HG02642 (cell line): ENCODE data around the gene MAU2.
"Not testable (repeated sequence)": the region's sequence is repeated elsewhere in the genome, so short reads cannot be mapped to it uniquely, and the experiment has no call there.

ENCODE experiments used
- ATAC-seq: cut with Tn5 transposase; IDR thresholded peaks from one replicate; pipeline ENCODE4 v1.9.1; 2021; ENCODE audit warnings: mild to moderate bottlenecking; ENCODE audit not compliant: unreplicated experiment, poor library complexity

Gene MAU2

DNA sequence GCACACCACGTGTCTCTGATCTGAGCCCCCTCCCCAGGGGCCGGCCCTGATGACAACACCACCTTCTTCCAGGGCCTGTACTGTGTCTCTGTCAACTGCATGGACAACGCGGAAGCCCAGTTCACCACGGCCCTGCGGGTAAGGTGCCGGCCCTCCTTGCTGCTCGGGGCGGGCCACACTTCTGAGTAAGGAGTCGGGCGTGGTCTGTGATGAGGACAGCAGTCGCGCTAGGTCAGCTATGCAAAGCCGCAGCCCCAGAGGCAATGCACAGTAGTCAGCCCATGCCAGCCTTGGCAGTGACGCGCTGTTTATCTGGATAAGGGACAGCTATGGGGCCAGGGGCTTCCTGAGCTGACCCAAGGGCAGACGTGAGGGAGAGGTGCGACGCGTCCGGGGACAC is 24.6 kb downstream of the MAU2 start:
- ATAC-seq: no peak

DNA sequence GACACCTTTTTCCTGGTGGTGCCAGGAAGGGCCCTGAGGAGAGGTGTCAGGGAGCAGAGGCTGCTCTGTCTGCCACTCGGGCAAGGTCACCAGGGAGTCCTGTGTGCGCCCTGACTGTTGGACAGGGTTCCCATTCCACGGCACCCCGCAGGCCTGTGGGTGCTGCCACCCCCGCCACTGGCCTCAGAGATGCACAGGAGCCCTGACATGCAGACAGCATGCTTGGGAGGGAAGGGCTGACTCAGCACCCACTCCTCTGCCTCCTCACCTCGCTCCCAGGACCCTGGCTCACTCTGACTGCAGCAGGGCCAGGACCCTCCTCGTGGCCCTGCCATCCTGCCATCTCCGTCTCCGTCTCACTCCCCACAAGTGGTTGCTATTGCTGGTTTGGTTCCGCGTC is 25.3 kb downstream of the MAU2 start:
- no peak for ATAC-seq

DNA sequence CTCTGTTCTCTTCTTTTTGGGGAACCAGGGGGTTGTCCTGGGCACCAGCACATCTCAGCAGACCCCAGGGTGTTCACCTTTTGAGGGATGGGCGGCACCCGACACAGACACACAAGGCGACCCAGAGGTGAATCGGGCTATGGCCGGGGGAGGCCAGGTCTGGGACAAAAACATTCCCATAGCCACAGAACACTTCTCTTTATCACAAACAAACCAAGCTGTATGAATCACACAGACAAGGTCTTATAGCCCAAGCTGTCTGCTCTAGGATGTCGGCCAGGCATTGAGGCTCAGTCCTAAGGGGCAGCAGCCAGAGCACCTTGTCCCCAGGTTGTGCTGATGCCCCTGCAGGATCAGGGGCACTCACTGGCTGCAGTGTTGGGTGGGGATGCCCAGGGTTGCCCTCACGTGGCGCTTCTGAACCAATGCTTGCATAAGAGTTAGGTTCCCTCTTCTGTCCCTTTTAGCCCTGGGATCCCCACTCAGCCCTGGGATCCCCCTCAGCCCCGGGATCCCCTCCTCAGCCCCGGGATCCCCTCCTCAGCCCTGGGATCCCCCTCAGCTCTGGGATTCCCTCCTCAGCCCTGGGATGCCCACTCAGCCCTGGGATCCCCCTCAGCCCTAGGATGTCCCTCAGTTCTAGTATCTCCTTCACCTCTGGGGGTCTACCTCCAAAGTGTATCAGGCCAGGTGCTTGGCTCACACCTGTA is 26.9 kb downstream of the MAU2 start:
- no peak for ATAC-seq

DNA sequence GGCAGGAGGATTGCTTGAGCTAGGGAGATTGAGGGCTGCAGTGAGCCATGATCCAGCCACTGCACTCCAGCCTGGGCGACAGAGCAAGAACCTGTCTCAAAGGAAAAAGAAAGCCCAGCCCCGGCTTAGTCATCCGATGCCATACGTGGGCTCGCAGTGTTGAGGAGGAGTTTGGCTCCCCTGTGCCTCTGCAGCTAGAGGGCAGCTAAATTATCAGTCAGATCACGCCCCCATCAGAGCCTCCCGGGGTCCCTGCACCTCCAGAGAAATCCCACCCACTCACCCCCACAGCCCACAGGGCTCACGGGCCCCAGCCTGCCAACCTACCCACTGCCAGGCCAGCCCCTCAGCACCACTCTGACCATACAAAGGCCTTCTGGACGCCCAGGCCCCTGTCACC is 27.6 kb downstream of the MAU2 start:
- no peak for ATAC-seq

DNA sequence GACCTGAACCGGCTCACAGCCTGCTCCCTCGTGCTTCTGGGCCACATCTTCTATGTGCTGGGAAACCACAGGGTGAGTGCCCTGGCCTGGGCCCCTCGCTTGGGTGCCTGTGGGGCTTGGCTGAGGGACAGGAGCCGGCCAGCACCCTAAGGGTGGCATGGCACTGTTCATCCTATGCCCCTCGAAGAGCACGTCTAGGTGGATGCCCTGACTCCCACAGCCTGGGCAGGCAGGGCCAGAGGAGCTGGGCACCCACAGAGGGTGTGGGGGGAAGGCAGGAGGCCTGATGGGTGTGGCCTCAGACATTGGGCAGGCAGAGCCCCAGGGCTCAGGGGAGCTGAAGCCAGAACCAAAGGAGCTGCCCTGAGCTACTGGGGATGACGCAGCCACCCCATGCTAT is 28.7 kb downstream of the MAU2 start:
- ATAC-seq: no peak

DNA sequence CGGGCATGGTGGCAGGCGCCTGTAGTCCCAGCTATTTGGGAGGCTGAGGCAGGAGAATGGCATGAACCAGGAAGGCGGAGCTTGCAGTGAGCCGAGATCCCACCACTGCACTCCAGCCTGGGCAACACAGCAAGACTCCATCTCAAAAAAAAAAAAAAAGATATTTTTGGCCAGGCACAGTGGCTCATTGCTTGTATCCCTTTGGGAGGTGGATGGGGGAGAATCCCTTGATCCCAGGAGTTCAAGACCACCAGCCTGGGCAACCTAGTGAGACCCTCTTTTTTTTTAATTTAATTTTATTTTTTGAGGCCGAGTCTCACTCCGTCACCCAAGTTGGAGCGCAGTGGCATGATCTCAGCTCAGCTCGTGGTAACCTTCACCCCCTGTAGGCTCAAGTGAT is 30.1 kb downstream of the MAU2 start:
- ATAC-seq: not testable (repeated sequence)

DNA sequence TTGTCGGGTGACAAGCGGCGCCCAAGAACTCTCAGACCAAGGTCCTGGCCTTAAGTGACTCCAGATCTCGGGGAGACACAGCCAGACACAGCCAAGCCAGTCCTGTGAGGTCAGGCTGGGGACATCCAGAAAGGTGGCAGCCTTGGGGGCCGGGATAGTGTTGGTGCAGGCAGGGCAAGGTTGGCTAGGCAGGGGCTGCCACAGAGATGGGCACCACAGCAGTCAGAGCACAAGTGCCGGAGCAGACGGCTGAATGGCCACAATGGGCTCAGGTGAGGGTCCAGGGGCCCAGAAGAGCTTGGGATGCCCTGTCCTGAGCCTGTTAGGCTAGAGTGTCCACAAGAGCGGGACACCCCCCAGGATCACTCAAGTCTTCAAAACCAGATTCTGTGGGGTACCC is 32.2 kb downstream of the MAU2 start:
- ATAC-seq: no peak

DNA sequence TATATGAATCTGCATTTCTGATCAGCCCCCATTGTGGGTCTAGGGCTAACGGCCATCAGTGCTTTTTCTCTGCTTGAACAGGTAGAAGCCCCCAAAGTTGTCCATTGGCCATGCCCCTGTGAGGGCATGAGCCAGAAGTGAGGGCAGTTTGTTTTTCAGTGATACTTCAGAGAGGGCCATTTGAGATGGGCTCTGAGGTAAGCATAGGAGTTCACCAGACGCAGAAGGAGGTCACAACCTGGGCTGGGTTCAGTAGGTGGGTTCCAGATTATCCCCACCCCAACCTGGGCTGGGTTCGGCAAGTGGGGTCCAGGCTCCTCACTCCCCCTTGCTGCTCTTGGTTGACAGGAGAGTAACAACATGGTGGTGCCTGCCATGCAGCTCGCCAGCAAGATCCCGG is 33.4 kb downstream of the MAU2 start:
- no peak for ATAC-seq

DNA sequence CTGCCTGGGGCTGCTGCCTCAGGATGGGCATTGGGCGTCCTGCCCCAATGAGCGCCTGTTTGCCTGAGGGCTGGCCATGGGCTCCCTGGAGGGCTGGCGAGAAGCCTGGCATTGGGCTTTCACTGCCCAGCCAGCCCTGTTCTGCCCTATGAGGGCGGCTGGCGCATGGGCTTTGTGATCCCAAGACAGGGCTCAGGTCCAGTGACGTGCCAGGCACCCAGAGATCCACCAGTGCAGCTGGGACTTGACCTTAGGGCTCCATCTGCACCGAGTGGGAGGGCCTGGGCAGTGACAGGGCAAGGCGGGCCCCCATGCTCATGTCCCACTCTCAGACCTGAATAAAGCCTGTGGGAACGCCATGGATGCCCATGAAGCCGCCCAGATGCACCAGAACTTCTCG is 34.3 kb downstream of the MAU2 start:
- no peak for ATAC-seq

DNA sequence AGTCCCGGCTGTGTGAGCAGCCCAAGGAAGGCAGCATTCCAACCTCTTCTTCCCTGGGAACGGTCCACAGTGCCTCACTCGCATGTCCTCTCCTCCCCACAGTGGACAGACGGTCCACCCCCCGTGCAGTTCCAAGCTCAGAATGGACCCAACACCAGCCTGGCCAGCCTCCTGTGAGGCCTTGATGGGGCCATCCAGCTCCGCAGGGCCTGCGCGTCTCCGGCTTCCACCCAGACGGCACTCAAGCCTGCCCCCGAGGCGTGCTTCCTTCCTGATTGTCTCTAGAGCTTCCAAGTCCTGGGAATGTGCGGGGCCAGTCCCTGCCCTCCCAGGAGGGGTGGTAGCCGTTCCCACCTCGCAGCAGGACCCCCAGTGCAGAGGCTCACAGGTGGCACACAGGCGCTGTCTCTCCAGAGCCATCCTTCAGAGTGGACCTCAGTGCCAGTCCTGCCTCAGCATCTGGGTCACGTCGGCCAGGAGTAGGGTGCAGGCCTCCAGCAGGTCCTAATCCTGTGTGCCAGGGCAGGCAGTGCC is 35.0 kb downstream of the MAU2 start:
- no peak for ATAC-seq

DNA sequence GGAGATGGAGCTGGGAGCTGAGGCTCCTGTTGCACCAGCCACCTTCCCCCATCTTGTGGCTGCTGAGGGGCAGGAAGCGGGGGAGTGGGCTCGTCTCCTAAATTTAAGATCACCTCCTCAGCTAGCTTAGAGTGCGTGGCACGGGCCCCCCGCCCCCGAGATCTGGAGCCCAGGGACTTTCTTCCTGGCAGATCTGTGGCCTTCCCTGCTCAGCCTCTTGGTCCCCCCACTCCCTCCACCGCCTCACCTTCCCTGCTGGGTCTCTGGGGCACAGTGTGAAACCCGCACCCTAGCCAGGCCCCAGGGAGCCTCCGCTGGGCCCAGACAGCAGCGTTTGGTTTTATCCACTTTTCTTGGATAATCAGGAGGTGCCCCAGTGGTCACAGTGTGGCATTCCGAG is 35.9 kb downstream of the MAU2 start:
- no peak for ATAC-seq

DNA sequence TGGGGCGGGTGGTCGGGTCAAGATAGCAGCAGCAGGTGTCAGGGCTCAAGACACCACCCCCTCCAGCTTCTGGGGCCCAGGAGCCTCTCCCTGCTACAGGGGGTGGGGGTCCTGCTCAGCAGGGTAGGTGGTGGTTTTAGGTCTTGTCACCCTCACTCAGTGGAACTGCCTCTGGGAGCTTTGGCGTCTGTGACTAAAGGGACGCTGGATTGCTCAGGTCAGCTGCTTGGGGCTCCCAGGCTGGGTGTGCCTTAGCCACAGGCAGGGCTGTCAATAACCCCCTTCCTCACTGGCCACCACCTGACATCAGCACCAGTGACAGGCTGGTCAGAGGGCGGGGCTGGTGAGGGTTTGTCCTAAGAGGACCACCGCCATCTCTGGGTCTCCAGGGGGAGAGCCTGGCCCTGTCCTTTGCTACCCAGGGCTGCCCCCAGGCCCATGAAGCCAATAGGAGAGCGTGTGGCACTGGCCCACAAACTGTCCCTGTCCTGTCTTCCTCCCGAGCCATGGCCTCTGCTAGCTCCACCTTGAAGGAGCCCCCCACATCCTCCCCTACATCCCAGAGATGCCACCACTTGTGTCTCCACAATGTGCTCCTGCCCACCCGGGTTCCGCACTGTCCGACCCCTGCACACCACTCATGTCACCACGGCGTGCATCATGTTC is 36.4 kb downstream of the MAU2 start:
- no peak for ATAC-seq

DNA sequence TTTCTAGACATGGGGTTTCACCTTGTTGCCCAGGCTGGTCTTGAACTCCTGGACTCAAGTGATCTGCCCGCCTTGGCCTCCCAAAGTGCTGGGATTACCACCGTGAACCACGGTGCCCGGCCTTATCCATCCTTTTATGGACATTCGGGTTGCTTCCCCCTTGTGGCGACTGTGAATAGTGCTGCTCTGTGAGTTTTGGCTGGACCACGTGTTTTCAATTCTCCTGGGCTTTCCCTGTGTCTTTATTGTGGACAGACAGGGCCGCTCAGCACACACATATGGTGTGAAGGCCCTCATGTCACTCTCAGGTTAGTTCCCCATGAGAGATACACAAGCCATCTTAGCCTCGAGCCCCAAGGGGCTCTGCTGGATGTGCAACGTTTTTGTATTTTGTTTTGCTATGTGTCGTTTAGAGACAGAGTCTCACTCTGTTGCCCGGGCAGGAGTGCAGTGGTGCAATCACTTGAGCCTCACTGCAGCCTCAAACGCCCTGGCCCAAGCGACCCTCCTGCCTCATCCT is 40.5 kb downstream of the MAU2 start:
- ATAC-seq: peak; percentile 66

DNA sequence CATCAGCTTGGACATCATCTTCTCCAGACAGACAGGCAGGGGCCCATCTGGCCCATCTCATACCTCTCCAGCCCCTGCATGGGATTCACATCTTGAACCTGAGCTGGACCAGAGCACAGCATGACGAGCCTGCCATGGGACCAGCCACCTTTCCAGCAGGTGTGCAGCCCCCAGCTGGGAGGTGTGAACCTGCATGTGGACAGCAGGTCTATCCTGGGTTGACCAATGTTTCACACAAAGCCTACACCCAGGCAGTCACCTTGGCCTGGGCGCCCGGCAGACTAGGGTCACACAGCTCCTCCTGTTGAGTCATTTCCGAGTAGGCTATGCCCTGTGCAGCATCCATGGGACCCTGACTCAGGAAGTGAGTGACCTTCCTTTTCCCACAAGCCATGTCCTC is 41.4 kb downstream of the MAU2 start:
- no peak for ATAC-seq

DNA sequence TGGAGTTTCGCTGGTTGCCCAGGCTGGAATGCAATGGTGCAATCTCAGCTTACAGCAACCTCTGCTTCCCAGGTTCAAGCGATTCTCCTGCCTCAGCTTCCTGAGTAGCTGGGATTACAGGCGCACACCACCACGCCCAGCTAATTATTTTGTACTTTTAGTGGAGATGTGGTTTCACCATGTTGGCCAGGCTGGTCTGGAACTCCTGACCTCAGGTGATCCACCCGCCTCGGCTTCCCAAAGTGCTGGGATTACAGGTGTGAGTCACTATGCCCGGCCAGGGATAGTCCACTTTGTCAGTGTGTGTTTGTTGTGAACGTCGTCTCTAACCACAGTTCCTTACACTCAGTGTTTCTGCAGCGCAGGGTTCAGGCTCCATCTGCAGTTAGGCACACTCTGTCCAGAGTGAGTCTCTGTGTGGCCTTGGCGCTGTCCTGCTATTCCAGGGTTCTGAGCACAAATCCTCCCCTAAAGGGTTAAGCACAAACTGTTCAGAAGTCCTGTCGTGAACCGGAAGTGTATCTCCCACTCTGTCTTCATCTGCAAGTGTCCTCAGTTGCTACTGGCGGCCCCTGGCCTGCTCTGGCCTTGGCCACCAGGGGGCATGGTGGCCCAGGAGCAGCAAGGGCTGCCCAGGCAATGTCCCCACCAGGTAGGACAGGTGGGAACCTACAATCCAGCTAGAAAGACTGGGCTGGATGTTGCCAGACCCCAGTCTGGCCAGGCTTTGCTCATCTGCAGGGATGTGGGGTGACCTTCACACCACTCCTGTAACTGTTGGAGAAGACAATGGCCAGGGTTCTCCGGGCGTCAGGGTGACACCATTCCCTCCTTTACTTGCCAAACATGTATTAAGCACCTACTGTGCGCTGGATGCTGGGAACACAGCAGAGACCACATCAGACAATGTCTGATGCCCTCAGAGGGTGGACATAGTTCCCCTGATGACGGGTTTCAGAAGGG is 46.1 kb downstream of the MAU2 start:
- peak; percentile 71 for ATAC-seq

DNA sequence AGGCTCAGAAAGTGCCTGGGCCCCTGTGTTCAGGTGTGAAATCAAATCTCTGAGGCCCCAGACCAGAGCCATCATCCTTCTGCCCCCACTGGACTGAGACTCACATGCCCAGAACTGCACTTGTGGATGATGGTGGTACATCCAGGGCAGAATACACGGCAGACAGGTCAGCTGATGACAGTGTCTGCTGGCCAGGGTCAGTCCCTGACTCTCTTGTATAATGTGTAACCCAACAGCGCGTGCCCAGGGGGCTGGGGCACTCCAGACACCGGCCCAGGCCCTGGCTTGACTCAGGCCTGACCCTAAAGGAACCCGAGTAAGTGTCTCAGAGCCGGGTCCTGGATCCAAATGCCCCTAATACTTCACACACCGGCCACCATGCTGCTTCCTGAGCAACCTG is 47.5 kb downstream of the MAU2 start:
- ATAC-seq: no peak

DNA sequence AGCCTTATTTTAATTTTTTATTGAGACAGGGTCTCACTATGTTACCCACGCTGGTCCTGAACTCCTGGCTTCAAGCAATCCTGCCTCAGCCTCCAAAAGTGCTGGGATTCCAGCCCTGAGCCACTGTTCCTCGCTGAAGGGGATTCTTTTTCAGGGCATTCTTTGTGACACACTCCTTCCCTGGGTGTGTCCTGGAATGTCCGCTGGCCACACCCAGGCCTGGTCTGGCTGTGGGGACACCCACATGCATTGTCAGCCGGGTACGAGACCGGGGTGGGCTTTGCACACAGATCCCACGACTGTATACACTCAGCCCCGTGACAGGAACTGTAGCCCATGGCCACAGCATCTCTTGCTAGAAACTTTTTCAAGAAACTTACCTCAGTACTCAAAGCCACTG is 50.4 kb downstream of the MAU2 start:
- ATAC-seq: no peak

DNA sequence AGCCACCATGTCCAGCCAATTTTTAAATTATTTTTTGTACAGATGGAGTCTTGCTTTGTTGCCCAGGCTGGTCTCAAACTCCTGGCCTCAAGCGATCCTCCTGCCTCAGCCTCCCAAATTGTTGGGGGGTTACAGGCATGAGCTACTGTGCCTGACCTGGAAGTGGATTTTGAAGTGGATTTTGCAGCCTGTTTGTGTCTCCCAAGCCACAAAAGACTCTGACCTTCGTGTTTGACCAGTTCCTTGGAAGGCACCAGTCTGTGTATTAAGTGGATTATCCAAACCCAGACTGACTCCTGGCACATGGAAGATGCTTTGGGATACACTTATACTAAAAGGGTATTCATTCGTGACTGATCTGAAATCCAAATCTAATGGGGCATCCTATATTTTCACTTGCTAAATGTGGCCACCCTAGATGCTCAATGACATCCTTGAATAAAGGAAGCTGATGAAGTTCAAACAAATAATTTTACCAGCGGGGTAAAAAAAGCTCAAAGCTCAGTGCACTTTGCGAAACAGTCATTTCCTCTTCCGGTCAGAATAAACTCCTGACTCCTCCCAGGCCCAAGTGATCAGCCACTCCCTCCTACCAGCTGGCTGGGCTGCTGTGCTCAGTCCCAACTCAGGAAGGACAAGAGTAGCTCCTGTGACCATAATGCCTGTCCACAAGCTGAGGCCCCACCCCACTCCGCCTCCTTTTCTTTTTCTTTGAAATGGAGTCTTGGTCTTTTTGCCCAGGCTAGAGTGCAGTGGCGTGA is 52.2 kb downstream of the MAU2 start:
- peak; percentile 83 for ATAC-seq

DNA sequence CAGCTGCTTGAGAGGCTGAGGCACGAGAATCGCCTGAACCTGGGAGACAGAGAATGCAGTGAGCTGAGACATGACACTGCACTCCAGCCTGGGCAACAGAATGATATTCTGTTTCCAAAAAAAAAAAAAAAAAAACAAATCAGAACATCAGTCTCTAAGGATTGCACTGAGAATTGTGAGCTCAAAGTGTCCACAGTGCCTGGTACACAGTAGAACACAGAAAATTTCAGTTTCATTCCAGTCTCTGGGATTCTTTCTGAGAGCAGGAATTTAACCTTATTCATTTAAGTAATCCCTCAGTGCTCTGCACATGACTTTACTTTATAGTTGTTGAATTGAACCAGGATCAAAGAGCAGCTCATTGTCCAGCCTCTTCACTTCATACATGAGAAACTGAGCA is 58.9 kb downstream of the MAU2 start:
- ATAC-seq: no peak

DNA sequence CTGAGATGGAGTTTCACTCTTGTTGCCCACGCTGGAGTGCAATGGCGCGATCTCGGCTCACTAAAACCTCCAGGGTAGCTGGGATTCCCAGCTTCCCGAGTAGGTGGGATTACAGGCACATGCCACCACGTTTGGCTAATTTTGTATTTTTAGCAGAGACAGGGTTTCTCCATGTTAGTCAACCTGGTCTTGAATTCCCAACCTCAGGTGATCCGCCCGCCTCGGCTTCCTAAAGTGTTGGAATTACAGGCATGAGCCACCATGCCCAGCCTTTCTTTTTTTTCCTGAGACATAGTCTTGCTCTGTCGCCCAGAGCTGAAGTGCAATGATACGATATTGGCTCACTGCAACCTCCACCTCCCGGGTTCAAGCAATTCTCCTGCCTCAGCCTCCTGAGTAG is 59.7 kb downstream of the MAU2 start:
- ATAC-seq: not testable (repeated sequence)
